Fibroblast of villous mesenchyme (primary cell): ENCODE results near the gene SNX9. TPM values are rescaled to one million over a fixed set of nuclear protein-coding genes. Genes with fewer than 3 reads are reported as not detected.

Experiments
- DNase-seq: peaks from one replicate; pipeline ENCODE4 v3.0.0-alpha.2; 2010; ENCODE audit warnings: low read depth
- H3K4me3 ChIP-seq: 2 replicates; pipeline ENCODE4 v1.5.1; 2011; ENCODE audit warnings: low read depth, mild to moderate bottlenecking, low read length
- CTCF ChIP-seq: IDR thresholded peaks from 2 replicates; pipeline ENCODE4 v1.5.1; 2012; ENCODE audit warnings: low read depth, mild to moderate bottlenecking, low read length; ENCODE audit not compliant: insufficient read depth
- total RNA-seq: library from RNA; depleted of rRNA; stranded (reverse); fragments of >200 nt; gene quantifications from 2 replicates; pipeline ENCODE4 v1.2.3, GENCODE V29; 2012

SNX9 gene
- total RNA-seq, 1 donor, result 37.6 TPM

GRCh38 chr6:157877149-157877548 is 54.1 kb downstream of the SNX9 start:
- DNase-seq, result no peak
- no peak overlapping the region for H3K4me3 ChIP-seq
- no peak for TF ChIP-seq CTCF

GRCh38 chr6:157877573-157878438 is 54.8 kb downstream of the SNX9 start:
- TF ChIP-seq CTCF, result no peak
- no peak overlapping the region for H3K4me3 ChIP-seq
- DNase-seq, result no peak

GRCh38 chr6:157879034-157879872 is 56.2 kb downstream of the SNX9 start:
- DNase-seq, result no peak
- no peak overlapping the region for H3K4me3 ChIP-seq
- TF ChIP-seq CTCF, result no peak

GRCh38 chr6:157879873-157880254 is 56.8 kb downstream of the SNX9 start:
- H3K4me3 ChIP-seq, result no peak overlapping the region
- DNase-seq, result no peak
- TF ChIP-seq CTCF, result no peak

GRCh38 chr6:157880534-157880933 is 57.5 kb downstream of the SNX9 start:
- no peak overlapping the region for H3K4me3 ChIP-seq
- no peak for DNase-seq
- no peak for TF ChIP-seq CTCF

GRCh38 chr6:157881342-157881741 is 58.3 kb downstream of the SNX9 start:
- no peak for TF ChIP-seq CTCF
- no peak for DNase-seq
- H3K4me3 ChIP-seq, result no peak overlapping the region
